ENCODE data around the gene SUGP2. TPM values are rescaled to one million over a fixed set of nuclear protein-coding genes. Genes with fewer than 3 reads are reported as not detected.

SUGP2 gene
- total RNA-seq, 1 experiment from 2014 or later = 95.2 TPM

GRCh38 chr19:18975869-18976268, 57.4 kb downstream of the SUGP2 start:
- no peaks in the 10 kb centered on the region for H3K9me3 ChIP-seq (ENCODE audit: control insufficient read depth, low read depth, low read length)
- H2BK5ac ChIP-seq (ENCODE audit: insufficient read length, low read length) = no peak overlapping the region
- no peak overlapping the region for H2BK15ac ChIP-seq (ENCODE audit: low read depth, low read length)
- H3K79me1 ChIP-seq (ENCODE audit: insufficient read depth, low read depth, low read length, poor library complexity, severe bottlenecking) = no peaks in the 10 kb centered on the region
- WGBS (ENCODE audit: extremely low coverage, insufficient read length, low lambda C conversion rate) = no CpG with 5 or more reads among the region's 10 CpGs
- no peaks in the 10 kb centered on the region for H3K23me2 ChIP-seq (ENCODE audit: insufficient read length, low read depth, low read length, poor library complexity, severe bottlenecking)
- H3K4me3 Mint-ChIP-seq = no peak overlapping the region
- no peak overlapping the region for H3K18ac ChIP-seq (ENCODE audit: insufficient read length, low read depth, low read length)
- no peaks in the 10 kb centered on the region for H3K9me3 Mint-ChIP-seq
- no peak overlapping the region for H2BK12ac ChIP-seq (ENCODE audit: insufficient read length, low read depth, low read length)
- no peak for TF ChIP-seq CTCF (conservative IDR thresholded peaks at IDR 0.05)
- DNase-seq = no peak
- no peak overlapping the region for H2BK20ac ChIP-seq (ENCODE audit: low read depth, low read length, poor library complexity, severe bottlenecking)
- peaks cover 21% of the 10 kb centered on the region for H3K27me3 Mint-ChIP-seq (ENCODE audit: low read depth)
- H2AK5ac ChIP-seq (ENCODE audit: insufficient read length, low read length) = no peak overlapping the region
- H3K14ac ChIP-seq (ENCODE audit: insufficient read depth, low read length) = no peak overlapping the region
- H2AFZ ChIP-seq (ENCODE audit: low read length) = no peak overlapping the region
- H3K4me1 ChIP-seq (ENCODE audit: insufficient read depth, low read length) = no peaks in the 10 kb centered on the region
- no peak overlapping the region for H4K8ac ChIP-seq (replicated peaks; ENCODE audit: insufficient read length, low read depth, low read length)
- H3K27ac ChIP-seq (ENCODE audit: insufficient read length, low read depth, low read length) = no peak overlapping the region
- H4K91ac ChIP-seq (ENCODE audit: insufficient read length, low read depth, low read length) = no peak overlapping the region
- H3K9ac ChIP-seq (ENCODE audit: extremely low read depth, insufficient read length, low read length) = no peak overlapping the region
- no peak overlapping the region for H3K4me2 ChIP-seq (ENCODE audit: insufficient read depth, insufficient read length, low read length)
- H3K27me3 ChIP-seq (ENCODE audit: insufficient read depth, low read length) = no peaks in the 10 kb centered on the region
- no peaks in the 10 kb centered on the region for H3K36me3 Mint-ChIP-seq (ENCODE audit: insufficient read depth in 1 of 3, low read depth in 3 of 3)
- no peak overlapping the region for H3T11ph ChIP-seq (ENCODE audit: low read length)
- no peak overlapping the region for H3K4ac ChIP-seq (ENCODE audit: low read depth, low read length)
- peaks cover 0 to 6% of the 10 kb centered on the region in 2 experiments; a peak in 1 of 4 replicates for H3K4me1 Mint-ChIP-seq
- no peak overlapping the region for H4K5ac ChIP-seq (ENCODE audit: insufficient read length, low read depth, low read length)
- no peak overlapping the region for H2BK120ac ChIP-seq (ENCODE audit: low read depth, low read length, poor library complexity, severe bottlenecking)
- no peaks in the 10 kb centered on the region for H4K20me1 ChIP-seq (ENCODE audit: control insufficient read depth, insufficient read depth, insufficient read length)
- no peak overlapping the region for H3K23ac ChIP-seq (ENCODE audit: insufficient read length, low read depth, low read length)
- H3K79me2 ChIP-seq (ENCODE audit: insufficient read depth, low read length) = no peaks in the 10 kb centered on the region
- H3K56ac ChIP-seq (ENCODE audit: insufficient read length, low read depth, low read length) = no peak overlapping the region
- no peak overlapping the region for H3K27ac Mint-ChIP-seq
